ENCODE measurements around the gene ERMARD.

Gene ERMARD

GRCh38 chr6:169723991-169724493 lies 27.4 kb upstream of the ERMARD start:
- TF ChIP-seq GATA3 (IDR thresholded peaks at IDR 0.05; ENCODE audit: low read depth, low read length) (no peak), GATA2 (IDR thresholded peaks at IDR 0.05; ENCODE audit: low read depth, low read length) (no peak)

GRCh38 chr6:169724494-169725124 lies 26.8 kb upstream of the ERMARD start, which contains the start of gene PHF10:
PHF10 (minus strand) TSS chr6:169724500; CDS start chr6:169723931, 569 bp downstream.
- TF ChIP-seq GATA2 (IDR thresholded peaks at IDR 0.05; ENCODE audit: low read depth, low read length) (no peak), GATA3 (IDR thresholded peaks at IDR 0.05; ENCODE audit: low read depth, low read length) (no peak)

GRCh38 chr6:169725125-169726048 lies 26.0 kb upstream of the ERMARD start:
- TF ChIP-seq GATA3 (IDR thresholded peaks at IDR 0.05; ENCODE audit: low read depth, low read length), result no peak
- no peak for TF ChIP-seq GATA2 (IDR thresholded peaks at IDR 0.05; ENCODE audit: low read depth, low read length)

GRCh38 chr6:169726049-169726400 lies 25.4 kb upstream of the ERMARD start:
- no peak for TF ChIP-seq GATA2 (IDR thresholded peaks at IDR 0.05; ENCODE audit: low read depth, low read length)
- no peak for TF ChIP-seq GATA3 (IDR thresholded peaks at IDR 0.05; ENCODE audit: low read depth, low read length)

GRCh38 chr6:169726963-169727362 lies 24.5 kb upstream of the ERMARD start:
- TF ChIP-seq GATA2 (IDR thresholded peaks at IDR 0.05; ENCODE audit: low read depth, low read length), result no peak
- TF ChIP-seq GATA3 (IDR thresholded peaks at IDR 0.05; ENCODE audit: low read depth, low read length), result no peak

- no peak for TF ChIP-seq GATA3 (IDR thresholded peaks at IDR 0.05; ENCODE audit: low read depth, low read length)
- no peak for TF ChIP-seq GATA2 (IDR thresholded peaks at IDR 0.05; ENCODE audit: low read depth, low read length)
Observed at GRCh38 chr6:169729961-169730360, 21.5 kb upstream of the ERMARD start.

GRCh38 chr6:169738204-169738975 lies 13.0 kb upstream of the ERMARD start:
- TF ChIP-seq GATA3 (IDR thresholded peaks at IDR 0.05; ENCODE audit: low read depth, low read length), result no peak
- TF ChIP-seq GATA2 (IDR thresholded peaks at IDR 0.05; ENCODE audit: low read depth, low read length), result no peak

GRCh38 chr6:169738976-169739529 lies 12.4 kb upstream of the ERMARD start:
- TF ChIP-seq GATA2 (IDR thresholded peaks at IDR 0.05; ENCODE audit: low read depth, low read length), result no peak
- no peak for TF ChIP-seq GATA3 (IDR thresholded peaks at IDR 0.05; ENCODE audit: low read depth, low read length)

- TF ChIP-seq GATA2 (IDR thresholded peaks at IDR 0.05; ENCODE audit: low read depth, low read length) (no peak), GATA3 (IDR thresholded peaks at IDR 0.05; ENCODE audit: low read depth, low read length) (no peak)
Observed at GRCh38 chr6:169741344-169741743, 10.1 kb upstream of the ERMARD start.

- TF ChIP-seq GATA3 (IDR thresholded peaks at IDR 0.05; ENCODE audit: low read depth, low read length), result no peak
- TF ChIP-seq GATA2 (IDR thresholded peaks at IDR 0.05; ENCODE audit: low read depth, low read length), result no peak
Observed at GRCh38 chr6:169745405-169745804, 6.0 kb upstream of the ERMARD start.

GRCh38 chr6:169746556-169746955 lies 4.9 kb upstream of the ERMARD start:
- TF ChIP-seq GATA3 (IDR thresholded peaks at IDR 0.05; ENCODE audit: low read depth, low read length), result no peak
- no peak for TF ChIP-seq GATA2 (IDR thresholded peaks at IDR 0.05; ENCODE audit: low read depth, low read length)

GRCh38 chr6:169752074-169752623 lies 727 bp downstream of the ERMARD start:
- TF ChIP-seq GATA2 (IDR thresholded peaks at IDR 0.05; ENCODE audit: low read depth, low read length) (no peak), GATA3 (IDR thresholded peaks at IDR 0.05; ENCODE audit: low read depth, low read length) (no peak)

- TF ChIP-seq GATA3 (IDR thresholded peaks at IDR 0.05; ENCODE audit: low read depth, low read length) (no peak), GATA2 (IDR thresholded peaks at IDR 0.05; ENCODE audit: low read depth, low read length) (no peak)
Observed at GRCh38 chr6:169755162-169755561, 3.7 kb downstream of the ERMARD start.
